ENCODE results near the gene MICALL2.

The MICALL2 gene

GRCh38 chr7:1468643-1469298, 9.5 kb upstream of the MICALL2 start:
- no peak for DNase-seq (ENCODE audit: low read depth in 4 of 4, low spot score in 1 of 4)

- no peak for DNase-seq (ENCODE audit: low read depth in 4 of 4, low spot score in 1 of 4)
Observed at GRCh38 chr7:1468203-1468602, 8.9 kb upstream of the MICALL2 start.

- no peak for DNase-seq (ENCODE audit: low read depth in 4 of 4, low spot score in 1 of 4)
Observed at GRCh38 chr7:1466524-1467271, 7.4 kb upstream of the MICALL2 start.

- DNase-seq (ENCODE audit: low read depth in 4 of 4, low spot score in 1 of 4) = no peak
Observed at GRCh38 chr7:1464694-1465093, 5.4 kb upstream of the MICALL2 start.

GRCh38 chr7:1463676-1464223, 4.5 kb upstream of the MICALL2 start:
- DNase-seq (ENCODE audit: low read depth in 4 of 4, low spot score in 1 of 4) = no peak

- no peak for DNase-seq (ENCODE audit: low read depth in 4 of 4, low spot score in 1 of 4)
Observed at GRCh38 chr7:1461646-1462375, 2.5 kb upstream of the MICALL2 start.

- DNase-seq (ENCODE audit: low read depth in 4 of 4, low spot score in 1 of 4) = no peak
Observed at GRCh38 chr7:1460821-1461645, 1.8 kb upstream of the MICALL2 start.

GRCh38 chr7:1459920-1460820, 900 bp upstream of the MICALL2 start:
- DNase-seq (ENCODE audit: low read depth in 4 of 4, low spot score in 1 of 4) = no peak

- peak; percentile 80 to 96 (median 94) for DNase-seq (ENCODE audit: low read depth in 4 of 4, low spot score in 1 of 4)
Observed at GRCh38 chr7:1459512-1459892, 232 bp upstream of the MICALL2 start.

- DNase-seq (ENCODE audit: low read depth in 4 of 4, low spot score in 1 of 4) = no peak
Observed at GRCh38 chr7:1457949-1458682, 1.2 kb downstream of the MICALL2 start.

GRCh38 chr7:1457059-1457948, 2.0 kb downstream of the MICALL2 start:
- DNase-seq (ENCODE audit: low read depth in 4 of 4, low spot score in 1 of 4) = no peak

- no peak for DNase-seq (ENCODE audit: low read depth in 4 of 4, low spot score in 1 of 4)
Observed at GRCh38 chr7:1455955-1456354, 3.3 kb downstream of the MICALL2 start.

GRCh38 chr7:1455241-1455939, 3.9 kb downstream of the MICALL2 start:
- no peak for DNase-seq (ENCODE audit: low read depth in 4 of 4, low spot score in 1 of 4)

- DNase-seq (ENCODE audit: low read depth in 4 of 4, low spot score in 1 of 4) = no peak
Observed at GRCh38 chr7:1454542-1454941, 4.7 kb downstream of the MICALL2 start.

GRCh38 chr7:1452205-1452604, 7.1 kb downstream of the MICALL2 start:
- DNase-seq (ENCODE audit: low read depth in 4 of 4, low spot score in 1 of 4) = no peak

- DNase-seq (ENCODE audit: low read depth in 4 of 4, low spot score in 1 of 4) = no peak
Observed at GRCh38 chr7:1450987-1451386, 8.3 kb downstream of the MICALL2 start.

- no peak for DNase-seq (ENCODE audit: low read depth in 4 of 4, low spot score in 1 of 4)
Observed at GRCh38 chr7:1450431-1450830, 8.8 kb downstream of the MICALL2 start.

- no peak for DNase-seq (ENCODE audit: low read depth in 4 of 4, low spot score in 1 of 4)
Observed at GRCh38 chr7:1449951-1450350, 9.3 kb downstream of the MICALL2 start.
